Naive B cell (primary cell): ENCODE measurements around the gene CRIP1. TPM values are rescaled to one million over a fixed set of nuclear protein-coding genes. Genes with fewer than 3 reads are reported as not detected.

Experiments
- ATAC-seq, 2 donors: fragments of 150-1000 bp; cut with Tn5 transposase; 2 replicates each; pipeline ENCODE4 v1.10.0; 2021; ENCODE audit warnings: low read depth in 2 of 2, mild to moderate bottlenecking in 2 of 2, moderate library complexity in 2 of 2
- DNase-seq: peaks from one replicate; pipeline ENCODE4 v3.0.0; 2022
- H3K27ac Mint-ChIP-seq, 6 donors: one replicate each; pipeline ENCODE4 v1.8.0; 2020 to 2022; ENCODE audit warnings: mild to moderate bottlenecking in 6 of 6, mixed read lengths in 6 of 6, moderate library complexity in 5 of 6, inconsistent platforms in 2 of 6
- H3K27me3 Mint-ChIP-seq, 3 donors: one replicate each; pipeline ENCODE4 v1.8.0; 2021 to 2022; ENCODE audit warnings: mixed read lengths in 3 of 3, mild to moderate bottlenecking in 1 of 3
- H3K36me3 Mint-ChIP-seq, 2 donors: one replicate each; pipeline ENCODE4 v1.8.0; 2020 to 2022; ENCODE audit warnings: mixed read lengths in 2 of 2, inconsistent platforms in 1 of 2, mild to moderate bottlenecking in 1 of 2
- H3K4me1 Mint-ChIP-seq, 3 donors: one replicate each; pipeline ENCODE4 v1.8.0; 2020 to 2022; ENCODE audit warnings: mixed read lengths in 3 of 3, inconsistent platforms in 1 of 3, mild to moderate bottlenecking in 1 of 3, moderate library complexity in 1 of 3
- H3K4me3 Mint-ChIP-seq, 8 donors: one replicate each; pipeline ENCODE4 v1.8.0; 2020 to 2022; ENCODE audit warnings: mild to moderate bottlenecking in 8 of 8, mixed read lengths in 8 of 8, moderate library complexity in 8 of 8, inconsistent platforms in 2 of 8
- H3K9me3 Mint-ChIP-seq, 7 donors: one replicate each; pipeline ENCODE4 v1.8.0; 2020 to 2022; ENCODE audit warnings: mixed read lengths in 7 of 7, mild to moderate bottlenecking in 5 of 7, inconsistent platforms in 2 of 7, moderate library complexity in 1 of 7
- polyA plus RNA-seq, 6 donors: library from polyadenylated mRNA; unstranded; fragments of 300-500 nt; fragmentation: Illumina TruSeq; gene quantifications; one replicate each; pipeline ENCODE4 v1.2.3, GENCODE V29; 2021; ENCODE audit warnings: low read depth in 6 of 6

The CRIP1 gene
- polyA plus RNA-seq: 100 to 1,000 TPM; 115 to 495 (median 235) TPM

GRCh38 chr14:105486163-105486973, at the start of gene CRIP1:
TSS of gene CRIP1 (plus strand) at chr14:105486886. CDS start at chr14:105487260, 374 bp downstream.
- H3K27me3 Mint-ChIP-seq: no peaks in the 10 kb centered on the region
- H3K4me1 Mint-ChIP-seq: peaks cover 32 to 56% (median 34%) of the 10 kb centered on the region in 3 donors
- ATAC-seq (no peak), DNase-seq (peak; percentile 49)
- peak within 1 kb of the TSS; percentile 78 to 92 (median 84) for H3K4me3 Mint-ChIP-seq
- H3K36me3 Mint-ChIP-seq: no peaks in the 10 kb centered on the region
- H3K27ac Mint-ChIP-seq: peak within 1 kb of the TSS; percentile 89 to 96 (median 95)
- no peaks in the 10 kb centered on the region for H3K9me3 Mint-ChIP-seq

- Mint-ChIP-seq H3K4me3 (no peak overlapping the region), H3K27ac (peak overlapping the region in 1 of 6 donors; percentile 19), H3K9me3 (no peaks in the 10 kb centered on the region), H3K27me3 (no peaks in the 10 kb centered on the region), H3K4me1 (peaks cover 17 to 22% (median 20%) of the 10 kb centered on the region in 3 donors), H3K36me3 (peaks cover 3 to 7% of the 10 kb centered on the region in 2 donors)
- DNase-seq (no peak), ATAC-seq (peak; percentile 18 to 64)
These were observed 49.6 kb upstream of the CRIP1 start for GRCh38 chr14:105436891-105437722.

GRCh38 chr14:105437723-105438500, 48.8 kb upstream of the CRIP1 start:
- H3K9me3 Mint-ChIP-seq: no peaks in the 10 kb centered on the region
- H3K4me1 Mint-ChIP-seq: peaks cover 17 to 22% (median 20%) of the 10 kb centered on the region in 3 donors
- H3K27ac Mint-ChIP-seq: no peak overlapping the region
- H3K27me3 Mint-ChIP-seq: no peaks in the 10 kb centered on the region
- ATAC-seq (no peak), DNase-seq (no peak)
- H3K36me3 Mint-ChIP-seq: peaks cover 3 to 8% of the 10 kb centered on the region in 2 donors
- no peak overlapping the region for H3K4me3 Mint-ChIP-seq

GRCh38 chr14:105439179-105439578, 47.5 kb upstream of the CRIP1 start:
- no peak for ATAC-seq
- H3K27ac Mint-ChIP-seq: no peak overlapping the region
- no peaks in the 10 kb centered on the region for H3K9me3 Mint-ChIP-seq
- no peak for DNase-seq
- no peaks in the 10 kb centered on the region for H3K27me3 Mint-ChIP-seq
- H3K4me3 Mint-ChIP-seq: no peak overlapping the region
- peaks cover 17 to 22% (median 20%) of the 10 kb centered on the region in 3 donors for H3K4me1 Mint-ChIP-seq
- peaks cover 3 to 8% of the 10 kb centered on the region in 2 donors for H3K36me3 Mint-ChIP-seq

- Mint-ChIP-seq H3K9me3 (no peaks in the 10 kb centered on the region), H3K27ac (no peak overlapping the region)
- no peak for ATAC-seq
These were observed 46.8 kb upstream of the CRIP1 start for GRCh38 chr14:105439710-105440553.

GRCh38 chr14:105440554-105440900, 46.2 kb upstream of the CRIP1 start:
- no peaks in the 10 kb centered on the region for H3K9me3 Mint-ChIP-seq
- H3K27me3 Mint-ChIP-seq: no peaks in the 10 kb centered on the region
- no peak overlapping the region for H3K27ac Mint-ChIP-seq
- DNase-seq: no peak
- H3K4me3 Mint-ChIP-seq: no peak overlapping the region
- no peak for ATAC-seq
- peaks cover 11 to 17% (median 14%) of the 10 kb centered on the region in 3 donors for H3K4me1 Mint-ChIP-seq
- peaks cover 3 to 8% of the 10 kb centered on the region in 2 donors for H3K36me3 Mint-ChIP-seq

More at GRCh38 chr14:105439710-105440553, 46.8 kb upstream of the CRIP1 start:
- DNase-seq: no peak
- Mint-ChIP-seq H3K27me3 (no peaks in the 10 kb centered on the region), H3K36me3 (peaks cover 3 to 8% of the 10 kb centered on the region in 2 donors), H3K4me3 (no peak overlapping the region), H3K4me1 (peaks cover 15 to 20% (median 17%) of the 10 kb centered on the region in 3 donors)

- H3K27me3 Mint-ChIP-seq: no peaks in the 10 kb centered on the region
- H3K27ac Mint-ChIP-seq: no peak overlapping the region
- H3K36me3 Mint-ChIP-seq: peaks cover 3 to 8% of the 10 kb centered on the region in 2 donors
- ATAC-seq (no peak), DNase-seq (no peak)
- peaks cover 8 to 12% (median 9%) of the 10 kb centered on the region in 3 donors for H3K4me1 Mint-ChIP-seq
- H3K9me3 Mint-ChIP-seq: no peaks in the 10 kb centered on the region
- no peak overlapping the region for H3K4me3 Mint-ChIP-seq
These were observed 45.7 kb upstream of the CRIP1 start for GRCh38 chr14:105440992-105441391.

GRCh38 chr14:105442125-105442524, 44.6 kb upstream of the CRIP1 start:
- peak overlapping the region in 1 of 8 donors; percentile 20 for H3K4me3 Mint-ChIP-seq
- no peak for DNase-seq
- peaks cover 3 to 8% of the 10 kb centered on the region in 2 donors for H3K36me3 Mint-ChIP-seq
- peak overlapping the region in 2 of 6 donors; percentile 1 to 64 for H3K27ac Mint-ChIP-seq
- ATAC-seq: no peak
- H3K4me1 Mint-ChIP-seq: peaks cover 4% of the 10 kb centered on the region in 3 donors
- no peaks in the 10 kb centered on the region for H3K27me3 Mint-ChIP-seq
- H3K9me3 Mint-ChIP-seq: no peaks in the 10 kb centered on the region

GRCh38 chr14:105442834-105443233, 43.9 kb upstream of the CRIP1 start:
- Mint-ChIP-seq H3K4me3 (no peak overlapping the region), H3K4me1 (peaks cover 2 to 4% (median 4%) of the 10 kb centered on the region in 3 donors), H3K27me3 (no peaks in the 10 kb centered on the region), H3K9me3 (no peaks in the 10 kb centered on the region), H3K27ac (peak overlapping the region in 1 of 6 donors; percentile 21), H3K36me3 (peaks cover 3 to 8% of the 10 kb centered on the region in 2 donors)
- DNase-seq: no peak
- no peak for ATAC-seq

- DNase-seq (no peak), ATAC-seq (no peak)
- peaks cover 3 to 8% of the 10 kb centered on the region in 2 donors for H3K36me3 Mint-ChIP-seq
- H3K9me3 Mint-ChIP-seq: no peaks in the 10 kb centered on the region
- no peaks in the 10 kb centered on the region for H3K27me3 Mint-ChIP-seq
- H3K4me1 Mint-ChIP-seq: peaks cover 4 to 6% (median 5%) of the 10 kb centered on the region in 3 donors
- H3K4me3 Mint-ChIP-seq: no peak overlapping the region
- H3K27ac Mint-ChIP-seq: no peak overlapping the region
These were observed 41.8 kb upstream of the CRIP1 start for GRCh38 chr14:105444859-105445258.

GRCh38 chr14:105445290-105445689, 41.4 kb upstream of the CRIP1 start:
- Mint-ChIP-seq H3K4me1 (peaks cover 4 to 6% (median 5%) of the 10 kb centered on the region in 3 donors), H3K9me3 (no peaks in the 10 kb centered on the region), H3K36me3 (peaks cover 3 to 8% of the 10 kb centered on the region in 2 donors), H3K4me3 (no peak overlapping the region), H3K27ac (no peak overlapping the region), H3K27me3 (no peaks in the 10 kb centered on the region)
- no peak for ATAC-seq
- no peak for DNase-seq
